GM13976 (cell line): ENCODE measurements around the gene C18orf32.
A peak's percentile ranks its signal among the peaks of the same experiment; 100 is the strongest.

Experiments used
- DNase-seq: peaks from one replicate; pipeline ENCODE4 v3.0.0; 2012; ENCODE audit warnings: low spot score
- CTCF ChIP-seq: IDR thresholded peaks from 2 replicates; pipeline ENCODE4 v1.5.1; 2012; ENCODE audit warnings: borderline replicate concordance, mild to moderate bottlenecking; ENCODE audit not compliant: insufficient read depth; ENCODE audit errors: extremely low read depth, missing control alignments, control extremely low read depth
- in situ Hi-C: fragments of 300-500 bp; cut with MboI; formaldehyde crosslinking; loops from one replicate; pipeline ENCODE4 v1.12.0; 2022; ENCODE audit warnings: low sequenced_read_pairs, mixed read lengths, inconsistent platforms; ENCODE audit not compliant: unreplicated experiment

C18orf32 gene

GRCh38 chr18:49499046-49499637, 12.1 kb upstream of the C18orf32 start:
- in situ Hi-C loops = no loop called here
- no peak for TF ChIP-seq CTCF
- DNase-seq = no peak

DNA sequence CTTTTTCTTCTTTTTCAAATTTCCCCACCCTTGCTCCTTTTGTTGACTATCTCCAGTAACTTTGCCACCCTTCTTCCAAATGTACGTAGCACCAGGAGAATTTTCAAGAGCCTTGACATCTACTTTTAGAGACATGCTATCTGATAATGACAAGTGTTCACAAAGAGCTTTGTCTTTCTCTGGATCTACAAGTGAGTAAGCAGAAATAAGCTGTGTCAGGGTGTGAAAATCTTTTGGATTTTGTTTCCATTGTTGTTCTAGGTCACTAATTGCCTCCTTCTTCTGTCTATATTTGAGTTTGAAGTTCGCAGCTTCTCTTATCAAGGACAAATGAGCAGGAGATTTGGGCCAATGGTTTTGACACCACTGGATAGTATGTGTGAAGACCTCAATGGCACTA, 8.4 kb upstream of the C18orf32 start:
- DNase-seq = no peak
- in situ Hi-C loops = no loop called here
- no peak for TF ChIP-seq CTCF

DNA sequence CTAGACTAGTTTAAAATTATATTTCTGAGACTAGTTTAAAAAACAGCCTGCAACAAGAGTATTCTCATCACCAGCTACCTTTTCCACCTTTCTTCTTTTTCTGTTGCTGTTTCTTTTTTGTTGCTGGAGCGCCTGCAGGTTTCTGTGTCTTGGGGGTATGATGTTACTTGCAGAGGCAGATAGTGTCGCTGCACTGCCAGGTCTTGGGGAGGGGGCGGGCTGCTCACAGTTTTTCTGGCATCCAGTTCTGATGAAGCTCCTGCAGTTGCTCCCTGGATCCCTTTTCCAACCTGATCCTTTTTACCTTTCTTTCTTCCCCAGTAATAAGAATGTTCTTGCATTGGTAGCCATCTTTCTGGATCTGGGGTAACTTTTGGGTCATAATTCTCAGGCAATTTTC, 8.0 kb upstream of the C18orf32 start:
- no peak for DNase-seq
- TF ChIP-seq CTCF = no peak
- in situ Hi-C loops = no loop called here

- DNase-seq = no peak
- in situ Hi-C loops = no loop called here
- no peak for TF ChIP-seq CTCF
These were observed 7.6 kb upstream of the C18orf32 start for GRCh38 chr18:49494660-49495059.

DNA sequence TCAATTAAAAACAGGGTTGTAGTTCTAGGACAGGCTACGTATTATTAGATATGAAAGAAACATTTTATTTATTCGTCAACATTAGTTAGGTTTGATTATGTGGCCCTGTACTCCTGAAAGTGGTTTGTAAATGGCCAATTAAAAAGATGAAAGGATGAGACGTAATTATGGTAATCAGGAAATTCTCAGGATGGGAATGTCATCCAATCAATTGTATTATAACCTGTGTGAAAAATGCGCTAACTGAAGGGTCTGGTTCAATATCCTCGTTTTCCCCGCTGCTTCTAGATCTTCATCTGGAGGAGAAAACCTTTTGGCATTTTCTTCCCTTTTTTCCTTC, 5.6 kb upstream of the C18orf32 start:
- in situ Hi-C loops = no loop called here
- no peak for TF ChIP-seq CTCF
- no peak for DNase-seq

DNA sequence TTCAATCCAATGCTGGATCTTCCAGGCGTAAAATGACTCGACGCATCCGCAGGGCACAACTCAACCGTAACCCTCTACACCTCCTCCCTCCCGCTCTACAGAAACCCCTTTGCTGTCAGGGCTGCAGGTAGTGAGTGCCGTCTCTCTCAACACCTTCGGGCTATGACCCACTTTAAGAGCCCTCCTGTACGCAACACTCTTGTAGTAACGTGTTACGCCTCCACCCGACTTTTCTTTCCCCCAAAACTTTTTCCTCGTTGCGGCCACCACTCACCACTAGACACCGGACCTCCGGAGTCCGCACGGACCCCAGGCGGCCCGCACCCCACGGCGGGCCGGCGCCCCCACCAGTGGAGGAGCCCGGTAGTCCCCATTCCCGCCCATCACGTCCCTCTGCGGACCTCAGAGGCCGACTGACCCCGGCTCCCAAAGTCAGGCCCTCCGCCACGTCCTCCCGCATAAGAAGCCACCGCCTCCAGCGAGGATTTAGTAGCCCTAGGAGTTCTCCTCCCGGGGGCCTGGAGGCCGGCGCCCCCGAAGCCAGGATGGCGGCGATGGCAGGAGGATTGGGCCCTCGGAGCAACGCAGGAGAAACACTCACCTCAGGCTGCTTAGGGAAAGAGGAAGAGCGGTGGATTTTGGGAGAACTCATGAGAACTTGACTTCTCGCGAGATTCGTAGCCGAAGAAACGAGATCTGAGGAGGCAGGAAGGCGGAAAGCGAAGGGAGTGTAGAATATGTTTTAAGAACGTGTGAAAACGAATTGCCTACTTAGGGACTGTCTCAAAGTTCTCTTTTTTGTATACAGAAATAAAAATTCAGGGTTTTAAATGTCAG, 5.0 kb upstream of the C18orf32 start, which contains the start of gene RPL17:
Gene RPL17 (minus strand): TSS at position 609 of the 837 bp plus-strand sequence.
- DNase-seq = peak; percentile 96
- in situ Hi-C loops = no loop called here
- no peak for TF ChIP-seq CTCF
